Measurements from ENCODE around the gene C15orf61.

DNA sequence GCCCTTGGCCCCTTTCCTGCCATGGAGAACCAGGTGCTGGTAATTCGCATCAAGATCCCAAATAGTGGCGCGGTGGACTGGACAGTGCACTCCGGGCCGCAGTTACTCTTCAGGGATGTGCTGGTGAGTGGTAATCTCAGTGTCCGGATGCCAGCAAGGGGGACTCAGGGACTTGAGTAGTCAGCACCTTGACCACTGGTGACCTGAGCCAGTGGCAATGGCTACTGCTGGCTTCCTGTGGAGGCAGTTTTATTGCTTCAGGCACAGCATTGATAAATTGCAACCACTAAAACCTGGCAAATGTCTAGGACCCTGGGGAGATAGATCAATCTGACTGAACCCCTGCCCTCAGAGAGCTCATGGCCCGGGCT, 22.4 kb downstream of the C15orf61 start:
- TF ChIP-seq POLR2A (IDR thresholded peaks at IDR 0.05) = no peak
- TF ChIP-seq, protein P1, sequence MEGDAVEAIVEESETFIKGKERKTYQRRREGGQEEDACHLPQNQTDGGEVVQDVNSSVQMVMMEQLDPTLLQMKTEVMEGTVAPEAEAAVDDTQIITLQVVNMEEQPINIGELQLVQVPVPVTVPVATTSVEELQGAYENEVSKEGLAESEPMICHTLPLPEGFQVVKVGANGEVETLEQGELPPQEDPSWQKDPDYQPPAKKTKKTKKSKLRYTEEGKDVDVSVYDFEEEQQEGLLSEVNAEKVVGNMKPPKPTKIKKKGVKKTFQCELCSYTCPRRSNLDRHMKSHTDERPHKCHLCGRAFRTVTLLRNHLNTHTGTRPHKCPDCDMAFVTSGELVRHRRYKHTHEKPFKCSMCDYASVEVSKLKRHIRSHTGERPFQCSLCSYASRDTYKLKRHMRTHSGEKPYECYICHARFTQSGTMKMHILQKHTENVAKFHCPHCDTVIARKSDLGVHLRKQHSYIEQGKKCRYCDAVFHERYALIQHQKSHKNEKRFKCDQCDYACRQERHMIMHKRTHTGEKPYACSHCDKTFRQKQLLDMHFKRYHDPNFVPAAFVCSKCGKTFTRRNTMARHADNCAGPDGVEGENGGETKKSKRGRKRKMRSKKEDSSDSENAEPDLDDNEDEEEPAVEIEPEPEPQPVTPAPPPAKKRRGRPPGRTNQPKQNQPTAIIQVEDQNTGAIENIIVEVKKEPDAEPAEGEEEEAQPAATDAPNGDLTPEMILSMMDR (IDR thresholded peaks at IDR 0.05) = no peak
- no peak for TF ChIP-seq POLR2AphosphoS5 (IDR thresholded peaks at IDR 0.05)
